Activated T-cell treated with anti-CD3 and anti-CD28 coated beads, Interleukin-2, amount 50 U/mL, for 72 hours (primary cell): ENCODE data around the gene EMILIN2. TPM values are rescaled to one million over a fixed set of nuclear protein-coding genes. Genes with fewer than 3 reads are reported as not detected.
A peak's percentile ranks its signal among the peaks of the same experiment; 100 is the strongest.

ENCODE experiments used
- ATAC-seq, 2 donors: fragments of 150-1000 bp; cut with Tn5 transposase; replicated peaks in 1 of 2; 2 replicates each; pipeline ENCODE4 v1.10.0; 2021; ENCODE audit warnings: moderate library complexity in 2 of 2, mild to moderate bottlenecking in 1 of 2
- DNase-seq, 2 donors: peaks; one replicate each; pipeline ENCODE4 v3.0.0; 2021 to 2022; ENCODE audit warnings: mixed read lengths in 1 of 2
- H3K27ac Mint-ChIP-seq: one replicate; pipeline ENCODE4 v1.8.0; 2022; ENCODE audit warnings: mild to moderate bottlenecking, moderate library complexity, mixed read lengths
- H3K27me3 Mint-ChIP-seq: one replicate; pipeline ENCODE4 v1.8.0; 2022; ENCODE audit warnings: low read depth, mixed read lengths
- H3K36me3 Mint-ChIP-seq, 2 donors: one replicate each; pipeline ENCODE4 v1.8.0; 2022; ENCODE audit warnings: mixed read lengths in 2 of 2, mild to moderate bottlenecking in 1 of 2; ENCODE audit not compliant: insufficient read depth in 2 of 2
- H3K4me1 Mint-ChIP-seq: one replicate; pipeline ENCODE4 v1.8.0; 2022; ENCODE audit warnings: low read depth, mixed read lengths
- H3K4me3 Mint-ChIP-seq, 2 donors: one replicate each; pipeline ENCODE4 v1.8.0; 2022; ENCODE audit warnings: mild to moderate bottlenecking in 2 of 2, mixed read lengths in 2 of 2, moderate library complexity in 2 of 2
- H3K9me3 Mint-ChIP-seq, 2 donors: one replicate each; pipeline ENCODE4 v1.8.0; 2022; ENCODE audit warnings: mixed read lengths in 2 of 2
- total RNA-seq, 2 donors: library from RNA; stranded (reverse); gene quantifications; one replicate each; pipeline ENCODE4 v1.2.3, GENCODE V29; 2022

Gene EMILIN2
- total RNA-seq, 2 donors from 2014 or later, result 12.7 to 18.3 TPM

DNA sequence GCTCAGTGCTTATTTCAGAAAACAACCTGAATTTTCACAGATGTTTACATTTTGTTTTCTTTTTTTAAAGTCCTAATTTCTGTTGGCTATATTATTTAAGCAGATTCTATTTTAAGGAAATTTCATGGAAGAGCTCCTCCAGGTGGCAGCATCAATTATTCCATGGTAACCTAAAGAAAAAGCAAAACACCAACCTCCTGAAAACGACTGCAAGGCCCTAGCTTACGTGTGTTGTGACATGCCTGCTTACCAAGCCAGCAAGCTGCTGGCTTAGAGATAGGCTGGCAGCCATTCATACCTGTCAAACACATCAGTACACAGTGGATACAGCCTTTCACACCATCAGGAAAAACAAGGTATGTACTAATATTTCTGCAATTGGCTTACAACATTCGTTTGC is 101.2 kb downstream of the EMILIN2 start:
- H3K27me3 Mint-ChIP-seq, result no peaks in the 10 kb centered on the region
- no peak overlapping the region for H3K4me3 Mint-ChIP-seq
- peaks cover 57% of the 10 kb centered on the region for H3K4me1 Mint-ChIP-seq
- no peak overlapping the region for H3K27ac Mint-ChIP-seq
- H3K36me3 Mint-ChIP-seq, result peaks cover 8 to 45% of the 10 kb centered on the region in 2 donors
- DNase-seq, result no peak
- no peaks in the 10 kb centered on the region for H3K9me3 Mint-ChIP-seq
- no peak for ATAC-seq

DNA sequence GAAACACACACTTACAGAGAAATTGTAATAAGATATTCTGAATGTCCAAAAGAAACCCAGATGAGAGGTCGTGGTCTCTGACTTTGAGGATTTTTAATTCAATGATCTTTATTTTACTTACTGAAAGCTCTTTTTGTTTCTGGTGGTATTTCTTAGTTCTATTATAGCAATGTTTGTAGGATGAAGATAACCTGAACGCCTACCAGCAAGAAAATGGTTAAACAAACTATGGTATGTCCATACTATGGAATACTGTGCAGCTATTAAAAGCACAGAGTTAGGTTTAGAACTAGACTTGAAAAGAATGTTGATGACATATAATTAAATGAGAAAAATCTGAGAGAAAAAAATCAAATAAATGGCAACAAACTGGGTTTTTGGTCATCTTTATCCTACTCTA is 105.8 kb downstream of the EMILIN2 start:
- Mint-ChIP-seq H3K4me3 (no peak overlapping the region), H3K27ac (peak overlapping the region; percentile 91), H3K4me1 (peaks cover 73% of the 10 kb centered on the region), H3K36me3 (peaks cover 22 to 53% of the 10 kb centered on the region in 2 donors), H3K27me3 (no peaks in the 10 kb centered on the region), H3K9me3 (no peaks in the 10 kb centered on the region)
- ATAC-seq (no peak), DNase-seq (no peak)

DNA sequence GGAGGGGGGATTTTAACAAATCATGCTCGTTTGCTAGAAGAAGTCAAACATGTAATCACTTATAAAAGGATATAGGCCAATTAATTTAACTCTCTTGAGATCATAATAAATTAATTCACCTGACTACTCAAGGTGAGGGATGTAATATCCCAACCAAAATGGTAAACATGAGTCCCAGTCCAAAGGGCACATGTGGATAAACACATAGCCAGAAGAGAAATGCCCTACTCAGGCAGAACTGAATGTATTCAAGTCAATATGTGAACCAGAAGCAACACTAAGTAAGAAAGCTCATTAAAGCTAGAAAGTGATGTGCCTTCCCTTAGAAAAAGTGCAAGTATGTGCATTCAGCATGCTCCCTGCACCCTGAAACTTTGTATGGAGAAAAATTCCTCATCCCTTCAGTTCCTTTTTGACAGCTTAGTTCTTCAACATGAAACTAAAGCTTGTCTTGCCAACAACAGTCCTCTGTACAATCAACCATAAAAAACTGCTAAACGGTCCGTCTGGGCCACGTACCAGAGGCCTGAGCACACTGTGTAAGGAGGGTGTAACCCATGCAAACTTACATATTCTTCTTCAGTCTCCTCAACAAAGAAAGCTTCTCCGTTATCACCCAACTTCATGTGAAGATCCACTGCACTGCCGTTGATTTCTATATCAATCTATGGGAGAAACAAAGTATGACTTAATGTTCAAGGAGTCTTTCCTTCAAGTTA is 107.3 kb downstream of the EMILIN2 start:
- ATAC-seq, result no peak
- Mint-ChIP-seq H3K9me3 (no peaks in the 10 kb centered on the region), H3K4me3 (no peak overlapping the region)

DNA sequence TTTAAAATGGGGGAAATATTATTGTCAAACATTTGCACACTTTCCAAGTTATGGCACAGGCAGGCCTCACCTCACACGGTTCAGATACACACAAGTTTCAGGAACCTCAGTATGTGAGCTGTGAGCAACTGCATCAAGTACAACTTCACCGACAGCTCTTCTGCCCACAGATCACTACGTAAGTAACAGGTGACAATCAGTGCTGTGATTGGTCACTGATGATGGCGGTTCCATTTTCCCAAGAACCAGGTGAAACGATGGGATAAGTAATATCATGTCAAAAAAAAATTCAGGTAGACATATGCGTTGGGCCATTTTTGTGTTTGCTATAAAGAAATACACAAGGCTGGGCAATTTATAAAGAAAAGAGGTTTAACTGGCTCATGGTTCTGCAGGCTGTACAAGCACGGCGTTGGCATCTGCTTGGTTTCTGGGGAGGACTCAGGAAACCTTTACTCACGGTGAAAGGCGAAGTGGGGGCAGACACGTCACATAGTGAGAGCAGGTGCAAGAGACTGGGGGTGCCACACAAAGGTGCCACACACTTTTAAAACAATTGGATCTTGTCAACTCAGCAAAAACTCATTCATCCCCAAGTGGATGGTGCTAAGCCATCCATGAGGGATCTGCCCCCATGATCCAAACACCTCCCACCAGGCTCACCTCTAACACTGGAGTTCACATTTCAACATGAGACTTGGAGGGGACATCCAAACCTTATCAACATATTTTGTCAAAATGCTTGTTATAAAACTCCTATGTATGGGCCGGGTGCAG is 108.3 kb downstream of the EMILIN2 start:
- no peaks in the 10 kb centered on the region for H3K9me3 Mint-ChIP-seq
- H3K27me3 Mint-ChIP-seq, result no peaks in the 10 kb centered on the region
- ATAC-seq, result no peak
- peaks cover 73% of the 10 kb centered on the region for H3K4me1 Mint-ChIP-seq
- DNase-seq, result no peak
- peak overlapping the region; percentile 59 to 93 for H3K4me3 Mint-ChIP-seq
- peak overlapping the region; percentile 88 for H3K27ac Mint-ChIP-seq
- peaks cover 21 to 53% of the 10 kb centered on the region in 2 donors for H3K36me3 Mint-ChIP-seq

More for the DNA sequence above, 107.3 kb downstream of the EMILIN2 start:
- Mint-ChIP-seq H3K27me3 (no peaks in the 10 kb centered on the region), H3K4me1 (peaks cover 73% of the 10 kb centered on the region), H3K36me3 (peaks cover 22 to 47% of the 10 kb centered on the region in 2 donors), H3K27ac (peak overlapping the region; percentile 79)
- DNase-seq, result no peak

DNA sequence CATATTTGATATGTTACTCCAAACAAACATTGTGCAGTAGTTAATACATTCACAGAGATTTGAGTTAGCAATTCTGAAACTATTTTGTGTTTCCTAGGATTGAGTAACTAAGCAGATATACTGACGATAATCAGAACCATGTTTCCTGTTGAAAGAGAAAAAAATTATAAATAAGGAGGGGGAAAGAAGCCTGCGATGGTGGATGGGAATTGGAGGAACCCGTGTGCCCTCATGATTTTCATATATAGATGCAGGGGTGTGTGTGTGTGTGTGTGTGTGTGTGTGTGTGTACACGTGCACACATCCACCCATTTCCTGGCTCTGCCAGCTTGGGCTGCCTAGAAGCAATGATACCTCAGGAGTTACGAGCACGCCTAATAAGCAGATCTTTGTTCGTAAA is 109.2 kb downstream of the EMILIN2 start:
- no peak for DNase-seq
- H3K9me3 Mint-ChIP-seq, result no peaks in the 10 kb centered on the region
- H3K4me3 Mint-ChIP-seq, result peak overlapping the region; percentile 59 to 93
- H3K36me3 Mint-ChIP-seq, result peaks cover 17 to 46% of the 10 kb centered on the region in 2 donors
- peak in 1 of 2 donors; percentile 17 for ATAC-seq
- peak overlapping the region; percentile 99 for H3K27ac Mint-ChIP-seq
- peaks cover 76% of the 10 kb centered on the region for H3K4me1 Mint-ChIP-seq
- no peaks in the 10 kb centered on the region for H3K27me3 Mint-ChIP-seq

DNA sequence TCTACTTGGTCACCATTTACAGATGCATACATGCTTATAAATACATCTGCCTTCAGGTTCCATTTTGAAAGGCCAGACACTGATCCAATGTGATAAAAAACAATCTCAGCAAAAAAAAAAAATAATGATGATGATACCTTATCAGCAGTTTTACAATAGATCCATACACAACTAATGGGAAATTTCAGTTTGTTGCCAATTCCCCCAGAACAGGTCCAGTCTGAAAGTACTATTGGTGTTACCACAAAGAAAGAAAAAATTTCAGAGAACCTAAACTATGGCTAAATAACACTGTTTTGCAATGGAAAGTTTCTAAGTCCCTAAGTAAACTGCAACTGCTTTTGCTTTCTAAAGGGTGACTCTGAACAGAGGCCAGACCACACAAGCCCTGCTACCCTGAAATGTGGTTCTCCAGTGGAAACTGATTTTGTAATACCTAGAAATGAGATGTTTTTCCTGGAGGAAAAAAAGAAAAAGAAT is 112.1 kb downstream of the EMILIN2 start:
- no peaks in the 10 kb centered on the region for H3K9me3 Mint-ChIP-seq
- H3K27ac Mint-ChIP-seq, result peak overlapping the region; percentile 100
- peak in 1 of 2 donors; percentile 56 for DNase-seq
- peaks cover 21 to 33% of the 10 kb centered on the region in 2 donors for H3K36me3 Mint-ChIP-seq
- H3K27me3 Mint-ChIP-seq, result no peaks in the 10 kb centered on the region
- ATAC-seq, result peak; percentile 32 to 42
- H3K4me3 Mint-ChIP-seq, result peak overlapping the region; percentile 72 to 87
- H3K4me1 Mint-ChIP-seq, result peaks cover 90% of the 10 kb centered on the region

DNA sequence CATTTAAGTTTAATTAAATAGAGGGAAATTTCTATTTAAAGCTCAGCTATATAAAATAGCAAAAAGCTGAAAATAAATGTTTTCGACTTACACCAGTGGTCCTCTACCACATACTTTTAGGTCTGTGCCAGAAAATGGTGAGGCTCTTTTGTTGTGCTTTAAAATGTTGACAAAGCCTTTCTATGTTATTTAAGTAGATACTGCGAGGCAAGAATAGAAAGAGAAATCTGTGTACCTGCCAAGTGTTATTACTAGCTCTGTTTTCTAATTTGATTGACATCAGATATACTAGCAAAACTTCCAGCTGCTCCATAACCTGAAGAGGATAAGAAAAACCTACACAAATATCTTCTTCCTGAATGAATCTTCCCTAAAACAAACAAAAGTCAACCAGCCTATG is 112.5 kb downstream of the EMILIN2 start:
- no peak for DNase-seq
- H3K36me3 Mint-ChIP-seq, result peaks cover 20 to 30% of the 10 kb centered on the region in 2 donors
- H3K9me3 Mint-ChIP-seq, result no peaks in the 10 kb centered on the region
- peaks cover 95% of the 10 kb centered on the region for H3K4me1 Mint-ChIP-seq
- H3K27ac Mint-ChIP-seq, result peak overlapping the region; percentile 100
- peak overlapping the region; percentile 72 to 87 for H3K4me3 Mint-ChIP-seq
- no peak for ATAC-seq
- no peaks in the 10 kb centered on the region for H3K27me3 Mint-ChIP-seq

DNA sequence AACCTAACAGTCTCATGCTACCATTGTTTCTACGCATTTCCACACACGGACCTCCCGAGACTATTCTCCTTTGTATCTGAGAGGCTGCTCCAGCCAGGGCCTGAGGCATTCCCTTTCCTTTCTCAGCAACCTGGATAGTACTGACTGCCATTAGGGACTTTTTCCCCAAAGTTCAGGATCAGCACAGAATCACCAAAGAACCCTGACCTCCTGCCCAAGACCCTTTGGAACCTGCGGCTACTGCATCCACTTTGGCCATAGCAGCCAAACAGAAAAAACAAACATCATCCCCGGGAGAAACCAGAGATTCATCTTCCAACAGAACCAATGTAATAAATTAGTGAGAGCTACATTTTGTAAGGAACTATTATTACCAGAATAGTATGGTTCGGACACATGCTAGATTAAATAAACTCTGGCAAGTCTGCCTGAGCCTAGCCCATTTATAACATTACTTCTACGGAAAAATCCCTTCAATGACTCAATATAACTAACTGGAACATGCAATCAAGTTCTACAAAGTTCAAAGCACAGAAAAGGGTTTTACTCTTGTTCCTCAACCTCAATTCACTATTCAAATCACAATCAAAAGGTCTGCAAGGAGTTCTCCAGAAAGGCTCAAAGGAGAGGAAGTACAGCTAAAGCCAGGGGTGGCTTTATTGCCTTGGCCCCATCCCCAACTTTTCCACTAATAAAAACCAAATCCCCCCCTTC is 114.3 kb downstream of the EMILIN2 start:
- H3K4me3 Mint-ChIP-seq, result peak overlapping the region; percentile 72 to 87
- peak overlapping the region; percentile 100 for H3K27ac Mint-ChIP-seq
- ATAC-seq (peak; percentile 36 to 37), DNase-seq (no peak)
- no peaks in the 10 kb centered on the region for H3K27me3 Mint-ChIP-seq
- H3K36me3 Mint-ChIP-seq, result peaks cover 10 to 25% of the 10 kb centered on the region in 2 donors
- peaks cover 98% of the 10 kb centered on the region for H3K4me1 Mint-ChIP-seq
- no peaks in the 10 kb centered on the region for H3K9me3 Mint-ChIP-seq

DNA sequence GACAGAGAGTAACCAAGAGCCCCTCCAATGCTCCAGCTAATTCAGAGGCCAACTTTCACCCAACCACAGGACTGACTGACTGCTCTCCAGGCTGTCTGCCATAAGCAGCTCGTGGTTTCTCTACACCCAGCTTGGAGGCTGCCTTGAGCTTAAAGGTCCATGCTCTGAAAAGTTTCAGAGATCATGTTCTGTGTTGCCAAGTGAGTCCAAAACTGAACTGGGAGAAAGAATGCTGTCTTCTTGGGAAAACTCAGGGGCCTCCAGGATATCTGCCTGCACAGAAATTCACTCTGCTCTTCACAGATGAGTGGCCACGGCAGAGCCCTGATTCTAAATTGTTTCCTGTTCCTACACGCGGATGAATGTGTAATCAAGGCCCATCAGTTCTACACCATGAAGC is 115.0 kb downstream of the EMILIN2 start:
- Mint-ChIP-seq H3K36me3 (peaks cover 10 to 25% of the 10 kb centered on the region in 2 donors), H3K4me3 (peak overlapping the region; percentile 72 to 87), H3K27me3 (no peaks in the 10 kb centered on the region), H3K4me1 (peaks cover 98% of the 10 kb centered on the region), H3K27ac (peak overlapping the region; percentile 100), H3K9me3 (no peaks in the 10 kb centered on the region)
- peak; percentile 26 to 30 for ATAC-seq
- DNase-seq, result peak in 1 of 2 donors; percentile 45

DNA sequence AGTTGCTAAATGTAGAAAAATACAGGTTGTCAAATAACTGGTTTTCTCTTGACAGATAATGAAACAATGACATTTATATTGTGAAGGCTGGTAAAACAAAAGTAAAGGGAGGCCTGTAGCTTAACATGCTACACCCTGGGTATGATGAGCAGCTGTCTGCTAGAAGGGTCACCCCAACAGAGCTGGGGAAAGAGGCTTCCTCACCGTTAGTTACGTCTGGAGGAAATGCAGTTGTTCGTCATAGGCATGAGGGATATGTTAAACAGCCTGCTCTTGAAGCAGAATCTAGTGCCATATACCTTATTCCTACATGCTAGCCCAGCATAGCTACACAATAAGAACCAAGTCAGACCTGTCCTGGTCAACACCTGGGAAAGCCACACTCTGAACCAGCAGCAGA is 116.2 kb downstream of the EMILIN2 start:
- DNase-seq, result peak; percentile 62 to 64
- Mint-ChIP-seq H3K4me1 (peaks cover 100% of the 10 kb centered on the region), H3K27ac (peak overlapping the region; percentile 100), H3K9me3 (no peaks in the 10 kb centered on the region), H3K27me3 (no peaks in the 10 kb centered on the region), H3K4me3 (peak overlapping the region; percentile 72 to 87), H3K36me3 (peaks cover 9 to 21% of the 10 kb centered on the region in 2 donors)
- peak; percentile 55 to 58 for ATAC-seq

DNA sequence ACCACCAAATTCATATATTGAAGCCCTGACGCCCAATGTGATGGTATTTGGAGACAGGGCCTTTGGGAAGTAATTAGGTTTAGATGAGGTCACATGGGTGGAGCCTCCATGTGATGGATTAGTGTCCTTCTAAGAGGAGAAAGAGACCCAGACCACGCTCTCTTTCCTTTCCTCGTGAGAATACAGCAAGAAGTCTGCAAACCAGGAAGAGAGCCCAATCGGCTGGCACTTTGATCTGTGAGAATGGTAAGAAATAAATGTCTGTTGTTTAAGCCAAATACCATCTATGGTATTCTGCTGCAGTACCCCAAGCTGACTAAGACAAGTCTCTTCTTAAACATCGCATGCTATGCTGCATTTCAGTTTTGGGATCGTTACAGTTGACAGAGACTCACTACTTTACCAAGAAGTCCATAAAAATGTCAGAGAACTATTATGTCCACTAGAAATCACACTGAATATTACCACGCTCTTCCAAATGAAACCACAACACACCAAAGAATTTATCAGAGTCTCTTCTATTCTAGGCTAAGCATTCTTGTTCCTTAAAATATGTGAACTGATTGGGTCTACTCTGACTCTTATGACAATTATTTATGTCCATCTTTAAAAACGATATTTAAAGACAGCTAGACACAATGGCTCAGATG is 117.7 kb downstream of the EMILIN2 start:
- Mint-ChIP-seq H3K36me3 (peaks cover 9 to 21% of the 10 kb centered on the region in 2 donors), H3K9me3 (no peaks in the 10 kb centered on the region), H3K27me3 (no peaks in the 10 kb centered on the region), H3K4me3 (peak overlapping the region; percentile 69 to 72), H3K27ac (peak overlapping the region; percentile 100), H3K4me1 (peaks cover 100% of the 10 kb centered on the region)
- DNase-seq (no peak), ATAC-seq (no peak)
